ENCODE measurements around the gene TAF1A.
"Not testable (repeated sequence)": the region's sequence is repeated elsewhere in the genome, so short reads cannot be mapped to it uniquely, and the experiment has no call there.

TAF1A gene

DNA sequence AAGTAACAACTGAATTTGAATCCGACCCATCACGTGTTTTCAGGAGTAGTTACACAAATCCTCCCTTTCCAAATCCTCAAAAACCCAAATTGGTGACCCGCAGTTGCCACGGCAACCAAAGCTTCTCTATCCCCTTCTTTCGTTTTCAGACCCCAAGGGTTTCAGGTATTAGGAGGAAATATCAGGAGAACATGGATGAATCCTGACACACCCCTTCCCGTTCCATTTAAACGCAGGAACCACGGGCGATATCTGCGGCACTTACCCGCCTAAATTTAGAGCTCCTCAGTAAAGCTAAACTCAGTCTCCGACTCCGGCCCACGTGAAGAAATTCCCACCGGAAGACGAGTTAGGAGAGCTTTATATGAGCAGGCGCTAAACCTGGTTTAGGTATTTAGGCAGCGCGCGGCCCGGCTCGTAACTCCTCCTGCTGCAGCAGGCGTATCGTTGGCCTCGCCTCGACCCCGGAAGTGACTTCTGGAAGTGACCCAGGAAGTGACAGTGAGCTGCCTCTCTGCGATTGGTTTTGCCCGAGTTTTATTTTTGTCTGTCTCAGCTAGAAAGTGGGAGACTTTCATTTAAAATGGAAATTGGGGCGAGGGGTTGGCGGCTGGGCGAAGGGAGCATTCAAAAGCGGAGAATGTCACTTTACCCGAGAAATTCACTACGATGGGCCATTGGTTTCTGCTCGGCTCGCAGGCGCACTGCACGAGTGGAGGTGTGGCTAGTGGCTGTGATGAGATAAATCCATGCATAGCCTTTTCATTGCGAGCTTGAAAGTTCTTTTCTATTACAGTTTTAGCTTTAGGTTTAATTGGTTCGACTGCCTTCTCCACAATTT, at the start of gene TAF1A:
TSS of gene TAF1A (minus strand) at position 472 of the 841 bp plus-strand sequence.
- DNase-seq (ENCODE audit: low spot score), result peak; percentile 93

- peak; percentile 92 for DNase-seq (ENCODE audit: low spot score)
Measured at GRCh38 chr1:222634180-222635013, 44.7 kb upstream of the TAF1A start.

- no peak for DNase-seq (ENCODE audit: low spot score)
Measured at GRCh38 chr1:222632749-222633148, 43.0 kb upstream of the TAF1A start.

DNA sequence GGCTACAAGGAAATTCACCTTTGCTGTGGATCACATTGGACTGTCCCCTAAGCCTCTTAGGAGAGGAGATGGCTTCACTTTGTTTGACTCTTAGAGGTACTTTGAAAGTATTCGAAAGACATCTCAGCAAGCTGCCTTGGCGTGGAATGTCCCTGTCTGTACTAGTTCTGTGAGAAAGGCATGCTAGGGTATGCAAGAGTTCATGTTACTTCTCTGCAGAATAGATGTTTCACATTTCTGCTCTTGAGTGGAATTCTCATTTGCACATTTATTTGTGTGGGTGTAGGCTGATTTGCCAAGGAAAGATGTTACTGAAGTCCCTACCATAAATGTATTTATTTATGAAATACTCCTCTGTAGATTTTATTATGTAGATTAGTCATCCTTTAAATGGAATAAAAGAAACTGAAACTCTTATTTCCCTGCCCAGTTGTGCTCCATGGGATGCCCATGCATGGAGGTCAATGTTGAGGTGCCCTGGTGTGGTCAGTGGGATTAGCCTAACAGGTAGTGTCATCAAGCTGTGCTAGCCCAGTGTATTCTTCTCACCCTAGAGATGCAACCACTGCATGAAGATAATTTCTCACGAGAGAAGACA, 42.0 kb upstream of the TAF1A start:
- DNase-seq (ENCODE audit: low spot score), result no peak

DNA sequence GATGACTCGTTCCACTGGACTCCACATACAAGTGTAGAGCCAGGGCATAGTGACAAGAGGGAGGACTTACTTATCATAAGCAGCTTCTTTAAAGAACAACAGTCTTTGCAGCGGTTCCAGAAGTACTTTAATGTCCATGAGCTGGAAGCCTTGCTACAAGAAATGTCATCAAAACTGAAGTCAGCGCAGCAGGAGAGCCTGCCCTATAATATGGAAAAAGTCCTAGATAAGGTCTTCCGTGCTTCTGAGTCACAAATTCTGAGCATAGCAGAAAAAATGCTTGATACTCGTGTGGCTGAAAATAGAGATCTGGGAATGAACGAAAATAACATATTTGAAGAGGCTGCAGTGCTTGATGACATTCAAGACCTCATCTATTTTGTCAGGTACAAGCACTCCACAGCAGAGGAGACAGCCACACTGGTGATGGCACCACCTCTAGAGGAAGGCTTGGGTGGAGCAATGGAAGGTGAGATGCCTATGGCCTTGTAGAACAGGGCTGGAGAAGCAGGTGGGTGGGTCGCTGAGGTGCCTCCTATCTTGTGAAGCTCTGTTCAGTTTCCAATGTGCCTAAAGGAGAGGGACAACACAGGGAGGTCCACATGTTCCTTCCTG, 40.3 kb upstream of the TAF1A start:
- DNase-seq (ENCODE audit: low spot score), result no peak

- DNase-seq (ENCODE audit: low spot score), result no peak
Measured at GRCh38 chr1:222627232-222627631, 37.5 kb upstream of the TAF1A start.

GRCh38 chr1:222624214-222624613, 34.5 kb upstream of the TAF1A start:
- DNase-seq (ENCODE audit: low spot score), result no peak

- no peak for DNase-seq (ENCODE audit: low spot score)
Measured at GRCh38 chr1:222623458-222623857, 33.7 kb upstream of the TAF1A start.

- DNase-seq (ENCODE audit: low spot score), result no peak
Measured at GRCh38 chr1:222622765-222623164, 33.0 kb upstream of the TAF1A start.

- no peak for DNase-seq (ENCODE audit: low spot score)
Measured at GRCh38 chr1:222620566-222620965, 30.8 kb upstream of the TAF1A start.

GRCh38 chr1:222618880-222619596, 29.3 kb upstream of the TAF1A start:
- DNase-seq (ENCODE audit: low spot score), result peak; percentile 51

- no peak for DNase-seq (ENCODE audit: low spot score)
Measured at GRCh38 chr1:222618001-222618879, 28.5 kb upstream of the TAF1A start, which contains the start of gene MIA3. Gene MIA3 (plus strand): TSS chr1:222618097. CDS start chr1:222618111, 14 bp downstream.

GRCh38 chr1:222617367-222617951, 27.7 kb upstream of the TAF1A start:
- DNase-seq (ENCODE audit: low spot score), result peak; percentile 98

GRCh38 chr1:222616525-222616924, 26.8 kb upstream of the TAF1A start:
- DNase-seq (ENCODE audit: low spot score), result peak; percentile 9

- no peak for DNase-seq (ENCODE audit: low spot score)
Measured at GRCh38 chr1:222613627-222614026, 23.9 kb upstream of the TAF1A start.

DNA sequence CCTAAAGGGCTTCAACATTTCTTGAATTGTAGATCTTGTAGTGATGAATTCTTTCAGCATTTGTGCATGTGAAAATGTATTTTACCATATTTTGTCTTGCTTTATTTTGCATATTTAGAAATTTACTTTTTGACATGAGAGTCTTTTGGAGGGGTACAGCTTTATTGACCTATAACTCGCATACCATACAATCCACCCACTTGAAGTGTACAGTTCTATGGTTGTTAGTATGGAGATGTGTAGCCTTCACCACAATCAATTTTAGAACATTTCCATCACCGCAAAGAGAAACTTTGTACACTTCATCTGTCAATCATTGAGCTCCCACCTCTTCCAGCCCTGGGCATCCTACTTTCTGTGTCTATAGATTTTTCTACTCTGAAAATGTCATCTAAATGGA, 21.0 kb upstream of the TAF1A start:
- DNase-seq (ENCODE audit: low spot score), result no peak

- not testable (repeated sequence) for DNase-seq (ENCODE audit: low spot score)
Measured at GRCh38 chr1:222609111-222609510, 19.4 kb upstream of the TAF1A start.

DNA sequence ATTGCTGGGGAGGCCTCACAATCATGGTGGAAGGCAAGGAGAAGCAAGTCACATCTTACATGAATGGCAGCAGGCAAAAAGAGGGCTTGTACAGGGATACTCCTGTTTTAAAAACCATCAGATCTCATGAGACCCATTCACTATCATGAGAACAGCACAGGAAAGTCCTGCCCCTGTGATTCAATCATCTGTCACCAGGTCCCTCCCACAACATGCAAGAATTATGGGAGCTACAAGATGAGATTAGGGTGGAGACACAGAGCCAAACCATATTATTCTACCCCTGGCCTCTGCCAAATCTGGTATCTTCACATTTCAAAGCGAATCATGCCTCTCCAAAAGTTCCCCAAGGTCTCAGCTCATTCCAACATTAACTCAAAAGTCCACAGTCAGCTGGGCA, 17.0 kb upstream of the TAF1A start:
- DNase-seq (ENCODE audit: low spot score), result no peak

DNA sequence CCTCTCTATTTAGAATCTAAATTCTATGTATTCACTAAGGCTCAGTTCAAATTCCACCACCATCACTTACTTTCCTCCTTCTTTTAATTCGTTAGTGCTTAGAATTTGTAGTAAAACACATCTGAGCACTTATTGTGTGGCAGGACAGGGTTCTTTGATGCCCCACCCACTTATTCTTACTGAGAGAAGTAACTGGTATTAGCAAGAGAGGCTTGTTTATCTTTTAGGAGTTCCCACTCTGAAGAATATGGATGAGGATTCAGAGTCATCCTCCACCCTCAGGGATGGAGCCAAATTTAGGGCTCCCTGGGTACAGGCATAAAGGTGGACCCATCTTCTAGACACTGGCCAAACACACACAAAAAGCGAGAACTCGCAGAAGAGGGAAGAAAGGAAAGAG, 11.5 kb upstream of the TAF1A start:
- DNase-seq (ENCODE audit: low spot score), result no peak

DNA sequence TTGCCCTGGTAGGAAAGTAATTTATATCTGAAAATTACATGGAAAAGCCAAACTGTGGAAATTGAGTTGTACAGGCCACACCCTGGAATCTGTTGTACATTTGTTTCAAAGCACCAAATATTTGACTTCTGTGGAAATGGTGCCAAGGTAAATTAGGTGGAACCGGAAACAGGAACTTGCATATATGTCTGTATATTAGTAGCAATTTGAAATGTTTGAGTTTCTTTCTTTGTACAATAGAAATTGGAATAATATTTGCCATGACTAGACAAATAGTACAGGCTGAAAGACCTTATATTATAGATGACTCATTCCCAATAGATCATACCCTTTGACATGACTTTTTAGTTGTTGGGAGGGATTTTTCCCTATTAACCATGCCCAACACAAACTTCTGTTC, 10.5 kb upstream of the TAF1A start:
- no peak for DNase-seq (ENCODE audit: low spot score)

All from cerebellar cortex (tissue), 1 donor.